ENCODE data around the gene TRIM47. TPM values are rescaled to one million over a fixed set of nuclear protein-coding genes. Genes with fewer than 3 reads are reported as not detected.

Gene TRIM47
- total and polyA plus RNA-seq, 2 of the 13 experiments (the other 11 are each of a cell fraction or from before 2014, with no cell fraction given), result 33.5 to 82.0 TPM

DNA sequence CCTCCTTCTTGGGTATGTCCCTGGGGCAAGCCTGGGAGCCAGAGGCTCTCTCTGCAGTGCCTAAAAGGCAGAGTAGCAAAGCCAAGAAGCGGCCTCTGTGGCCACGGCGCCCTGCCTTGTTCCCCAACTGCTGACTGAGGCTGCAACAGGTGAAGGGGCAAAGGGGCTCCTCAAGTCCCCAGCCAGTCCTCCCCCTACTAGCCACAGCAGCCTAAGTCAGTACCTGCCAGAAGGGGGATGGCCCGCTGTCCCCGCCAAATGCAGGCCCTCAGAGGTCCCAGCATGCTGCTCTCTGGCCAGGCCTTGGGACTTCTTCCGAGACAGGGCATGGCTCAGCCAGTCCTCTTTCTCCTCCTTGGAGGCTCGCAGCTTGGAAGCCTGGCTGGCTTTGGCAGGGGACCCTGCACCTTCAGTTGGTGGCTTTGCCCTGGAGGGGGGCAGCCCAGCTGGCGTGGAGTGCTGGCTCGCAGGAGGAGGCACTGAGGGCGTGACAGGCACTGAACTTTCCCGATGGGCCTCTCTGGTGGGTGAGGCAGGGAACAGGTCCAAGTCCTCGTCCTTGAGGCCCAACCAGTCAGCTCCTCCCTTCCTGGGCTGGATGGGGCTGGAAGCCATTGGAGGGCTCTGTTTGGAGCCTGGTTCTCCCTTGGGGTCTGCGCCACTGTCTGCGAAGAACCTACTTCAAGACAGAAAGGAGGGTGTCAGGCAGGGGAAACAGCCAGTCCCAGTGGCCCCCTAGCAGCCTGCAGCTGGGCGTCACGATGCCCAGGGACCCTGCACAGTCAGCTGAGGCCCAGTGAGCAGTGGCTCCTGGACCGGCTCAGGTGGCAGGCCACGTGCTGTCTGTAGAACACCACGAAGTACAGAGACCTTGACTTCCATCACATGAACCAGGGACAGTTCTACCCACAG lies 44.8 kb upstream of the TRIM47 start (continued):
- TF ChIP-seq, protein P1, sequence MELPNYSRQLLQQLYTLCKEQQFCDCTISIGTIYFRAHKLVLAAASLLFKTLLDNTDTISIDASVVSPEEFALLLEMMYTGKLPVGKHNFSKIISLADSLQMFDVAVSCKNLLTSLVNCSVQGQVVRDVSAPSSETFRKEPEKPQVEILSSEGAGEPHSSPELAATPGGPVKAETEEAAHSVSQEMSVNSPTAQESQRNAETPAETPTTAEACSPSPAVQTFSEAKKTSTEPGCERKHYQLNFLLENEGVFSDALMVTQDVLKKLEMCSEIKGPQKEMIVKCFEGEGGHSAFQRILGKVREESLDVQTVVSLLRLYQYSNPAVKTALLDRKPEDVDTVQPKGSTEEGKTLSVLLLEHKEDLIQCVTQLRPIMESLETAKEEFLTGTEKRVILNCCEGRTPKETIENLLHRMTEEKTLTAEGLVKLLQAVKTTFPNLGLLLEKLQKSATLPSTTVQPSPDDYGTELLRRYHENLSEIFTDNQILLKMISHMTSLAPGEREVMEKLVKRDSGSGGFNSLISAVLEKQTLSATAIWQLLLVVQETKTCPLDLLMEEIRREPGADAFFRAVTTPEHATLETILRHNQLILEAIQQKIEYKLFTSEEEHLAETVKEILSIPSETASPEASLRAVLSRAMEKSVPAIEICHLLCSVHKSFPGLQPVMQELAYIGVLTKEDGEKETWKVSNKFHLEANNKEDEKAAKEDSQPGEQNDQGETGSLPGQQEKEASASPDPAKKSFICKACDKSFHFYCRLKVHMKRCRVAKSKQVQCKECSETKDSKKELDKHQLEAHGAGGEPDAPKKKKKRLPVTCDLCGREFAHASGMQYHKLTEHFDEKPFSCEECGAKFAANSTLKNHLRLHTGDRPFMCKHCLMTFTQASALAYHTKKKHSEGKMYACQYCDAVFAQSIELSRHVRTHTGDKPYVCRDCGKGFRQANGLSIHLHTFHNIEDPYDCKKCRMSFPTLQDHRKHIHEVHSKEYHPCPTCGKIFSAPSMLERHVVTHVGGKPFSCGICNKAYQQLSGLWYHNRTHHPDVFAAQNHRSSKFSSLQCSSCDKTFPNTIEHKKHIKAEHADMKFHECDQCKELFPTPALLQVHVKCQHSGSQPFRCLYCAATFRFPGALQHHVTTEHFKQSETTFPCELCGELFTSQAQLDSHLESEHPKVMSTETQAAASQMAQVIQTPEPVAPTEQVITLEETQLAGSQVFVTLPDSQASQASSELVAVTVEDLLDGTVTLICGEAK (IDR thresholded peaks at IDR 0.05), result no peak
- TF ChIP-seq, protein P1 (CRISPR knock-in tag; IDR thresholded peaks at IDR 0.05), result peak; percentile 17; the same call in 1 of the 2 replicates
- no peak for TF ChIP-seq FOSL1 (CRISPR knock-in tag; IDR thresholded peaks at IDR 0.05; ENCODE audit: borderline replicate concordance)
- no peak for TF ChIP-seq PAX8 (CRISPR knock-in tag; IDR thresholded peaks at IDR 0.05; ENCODE audit: borderline replicate concordance)
- TF ChIP-seq MAX (IDR thresholded peaks at IDR 0.05), result peak; percentile 88
- peak; percentile 68; the same call in 1 of the 2 replicates for TF ChIP-seq ZNF225 (CRISPR knock-in tag; IDR thresholded peaks at IDR 0.05)
- TF ChIP-seq SIX1 (CRISPR knock-in tag; IDR thresholded peaks at IDR 0.05; ENCODE audit: borderline replicate concordance), result no peak
- peak; percentile 39; the same call in 1 of the 2 replicates for TF ChIP-seq HDAC1 (CRISPR knock-in tag; IDR thresholded peaks at IDR 0.05)
- 0 out of 2 replicates have a peak, but pooled peaks have one; percentile 64 for TF ChIP-seq ZNF598 (CRISPR knock-in tag; IDR thresholded peaks at IDR 0.05; ENCODE audit: borderline replicate concordance)
- TF ChIP-seq PTBP1 (IDR thresholded peaks at IDR 0.05; ENCODE audit: low read depth, low read length, poor library complexity, severe bottlenecking), result no peak
- TF ChIP-seq, protein P2, sequence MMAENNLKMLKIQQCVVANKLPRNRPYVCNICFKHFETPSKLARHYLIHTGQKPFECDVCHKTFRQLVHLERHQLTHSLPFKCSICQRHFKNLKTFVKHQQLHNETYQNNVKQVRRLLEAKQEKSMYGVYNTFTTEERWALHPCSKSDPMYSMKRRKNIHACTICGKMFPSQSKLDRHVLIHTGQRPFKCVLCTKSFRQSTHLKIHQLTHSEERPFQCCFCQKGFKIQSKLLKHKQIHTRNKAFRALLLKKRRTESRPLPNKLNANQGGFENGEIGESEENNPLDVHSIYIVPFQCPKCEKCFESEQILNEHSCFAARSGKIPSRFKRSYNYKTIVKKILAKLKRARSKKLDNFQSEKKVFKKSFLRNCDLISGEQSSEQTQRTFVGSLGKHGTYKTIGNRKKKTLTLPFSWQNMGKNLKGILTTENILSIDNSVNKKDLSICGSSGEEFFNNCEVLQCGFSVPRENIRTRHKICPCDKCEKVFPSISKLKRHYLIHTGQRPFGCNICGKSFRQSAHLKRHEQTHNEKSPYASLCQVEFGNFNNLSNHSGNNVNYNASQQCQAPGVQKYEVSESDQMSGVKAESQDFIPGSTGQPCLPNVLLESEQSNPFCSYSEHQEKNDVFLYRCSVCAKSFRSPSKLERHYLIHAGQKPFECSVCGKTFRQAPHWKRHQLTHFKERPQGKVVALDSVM (CRISPR knock-in tag; IDR thresholded peaks at IDR 0.05), result no peak
- TF ChIP-seq ZNF350 (CRISPR knock-in tag; IDR thresholded peaks at IDR 0.05; ENCODE audit: borderline replicate concordance, low read depth), result 0 out of 2 replicates have a peak, but pooled peaks have one; percentile 20
- TF ChIP-seq ZSCAN25 (CRISPR knock-in tag; IDR thresholded peaks at IDR 0.05), result peak; percentile 81
- no peak for TF ChIP-seq ZNF747 (CRISPR knock-in tag; IDR thresholded peaks at IDR 0.05; ENCODE audit: borderline replicate concordance)
- TF ChIP-seq ZNF292 (CRISPR knock-in tag; IDR thresholded peaks at IDR 0.05; ENCODE audit: borderline replicate concordance, low read depth), result no peak

Data from HepG2 (cell line).